CD4-positive, CD25-positive, alpha-beta regulatory T cell (primary cell): ENCODE results near the gene KCNQ5. TPM values are rescaled to one million over a fixed set of nuclear protein-coding genes. Genes with fewer than 3 reads are reported as not detected.

Source experiments
- ATAC-seq, 2 donors: fragments of 150-1000 bp; cut with Tn5 transposase; one replicate each; pipeline ENCODE4 v1.10.0; 2021; ENCODE audit warnings: low read depth in 2 of 2, moderate number of reproducible peaks in 2 of 2, moderate library complexity in 1 of 2
- DNase-seq, 3 donors: peaks; one replicate each; pipeline versions ENCODE4 v3.0.0 to v3.0.0-alpha.2; 2012 to 2022; ENCODE audit warnings: mixed read lengths in 1 of 3
- H3K27ac ChIP-seq: one replicate; pipeline ENCODE4 v1.7.0; 2013; ENCODE audit warnings: mild to moderate bottlenecking, low read length; ENCODE audit not compliant: insufficient read depth, poor library complexity, severe bottlenecking
- H3K27me3 ChIP-seq: one replicate; pipeline ENCODE4 v1.7.0; 2013; ENCODE audit warnings: low read length; ENCODE audit not compliant: control insufficient read depth, insufficient read depth
- H3K36me3 ChIP-seq: one replicate; pipeline ENCODE4 v1.7.0; 2013; ENCODE audit warnings: mild to moderate bottlenecking, low read length, moderate library complexity; ENCODE audit not compliant: control insufficient read depth, insufficient read depth
- H3K4me1 ChIP-seq: 2 replicates; pipeline ENCODE4 v1.7.0; 2013; ENCODE audit warnings: mild to moderate bottlenecking, low read length; ENCODE audit not compliant: insufficient read depth, control insufficient read depth, poor library complexity, severe bottlenecking
- H3K4me3 ChIP-seq: one replicate; pipeline ENCODE4 v1.7.0; 2013; ENCODE audit warnings: low read depth, mild to moderate bottlenecking, low read length, moderate library complexity
- H3K9me3 ChIP-seq, 2 experiments: 1 replicate in 1 of 2; 2 replicates in 1 of 2; pipeline ENCODE4 v1.7.0; 2013; ENCODE audit warnings: low read length in 2 of 2, mild to moderate bottlenecking in 1 of 2, moderate library complexity in 1 of 2; ENCODE audit not compliant: control insufficient read depth in 2 of 2
- H3K27ac Mint-ChIP-seq, 3 donors: one replicate each; pipeline ENCODE4 v1.8.0; 2020 to 2022; ENCODE audit warnings: mild to moderate bottlenecking in 3 of 3, mixed read lengths in 3 of 3, moderate library complexity in 2 of 3
- H3K27me3 Mint-ChIP-seq: one replicate; pipeline ENCODE4 v1.8.0; 2022; ENCODE audit warnings: mild to moderate bottlenecking, mixed read lengths
- H3K36me3 Mint-ChIP-seq: one replicate; pipeline ENCODE4 v1.8.0; 2020; ENCODE audit warnings: mixed read lengths
- H3K4me1 Mint-ChIP-seq, 4 donors: one replicate each; pipeline ENCODE4 v1.8.0; 2020 to 2022; ENCODE audit warnings: mixed read lengths in 4 of 4, mild to moderate bottlenecking in 1 of 4
- H3K4me3 Mint-ChIP-seq, 4 donors: one replicate each; pipeline ENCODE4 v1.8.0; 2020 to 2022; ENCODE audit warnings: mild to moderate bottlenecking in 4 of 4, mixed read lengths in 4 of 4, moderate library complexity in 3 of 4
- H3K9me3 Mint-ChIP-seq, 7 donors: one replicate each; pipeline ENCODE4 v1.8.0; 2020 to 2022; ENCODE audit warnings: mixed read lengths in 7 of 7, mild to moderate bottlenecking in 3 of 7, moderate library complexity in 2 of 7
- polyA plus RNA-seq, 4 donors: library from polyadenylated mRNA; unstranded; fragments of 300-500 nt; fragmentation: Illumina TruSeq; gene quantifications; one replicate each; pipeline ENCODE4 v1.2.3, GENCODE V29; 2021
- total RNA-seq: library from RNA; stranded (reverse); gene quantifications from one replicate; pipeline ENCODE4 v1.2.3, GENCODE V29; 2022

KCNQ5 gene
- total and polyA plus RNA-seq, 5 donors from 2014 or later, result 0.45 to 2.5 (median 1.8) TPM

- Mint-ChIP-seq H3K4me3 (no peak overlapping the region), H3K36me3 (peaks cover 8% of the 10 kb centered on the region), H3K27me3 (no peaks in the 10 kb centered on the region), H3K4me1 (peaks cover 0 to 2% (median 0%) of the 10 kb centered on the region in 4 donors), H3K9me3 (peaks cover 0 to 14% (median 1%) of the 10 kb centered on the region in 7 donors), H3K27ac (no peak overlapping the region)
- Histone ChIP-seq H3K9me3 (no peaks in the 10 kb centered on the region), H3K4me3 (no peak overlapping the region), H3K36me3 (no peaks in the 10 kb centered on the region), H3K27ac (no peak overlapping the region), H3K4me1 (no peaks in the 10 kb centered on the region), H3K27me3 (no peaks in the 10 kb centered on the region)
- ATAC-seq (no peak), DNase-seq (no peak)
Measured at GRCh38 chr6:72712910-72713309, 91.0 kb downstream of the KCNQ5 start.

GRCh38 chr6:72715119-72715518 is 93.3 kb downstream of the KCNQ5 start:
- no peak overlapping the region for H3K27ac ChIP-seq
- no peaks in the 10 kb centered on the region for H3K27me3 ChIP-seq
- H3K9me3 ChIP-seq, result no peaks in the 10 kb centered on the region
- DNase-seq, result no peak
- no peaks in the 10 kb centered on the region for H3K36me3 ChIP-seq
- Mint-ChIP-seq H3K4me3 (no peak overlapping the region), H3K27ac (no peak overlapping the region), H3K4me1 (peaks cover 0 to 2% (median 0%) of the 10 kb centered on the region in 4 donors), H3K27me3 (no peaks in the 10 kb centered on the region), H3K9me3 (peaks cover 0 to 9% (median 1%) of the 10 kb centered on the region in 7 donors), H3K36me3 (peaks cover 4% of the 10 kb centered on the region)
- no peak for ATAC-seq
- H3K4me1 ChIP-seq, result no peaks in the 10 kb centered on the region
- no peak overlapping the region for H3K4me3 ChIP-seq

GRCh38 chr6:72716916-72717315 is 95.1 kb downstream of the KCNQ5 start:
- Mint-ChIP-seq H3K36me3 (no peaks in the 10 kb centered on the region), H3K4me3 (no peak overlapping the region), H3K27me3 (no peaks in the 10 kb centered on the region), H3K4me1 (no peaks in the 10 kb centered on the region), H3K9me3 (peaks cover 0 to 9% (median 0%) of the 10 kb centered on the region in 7 donors), H3K27ac (no peak overlapping the region)
- Histone ChIP-seq H3K4me3 (no peak overlapping the region), H3K27ac (no peak overlapping the region), H3K36me3 (no peaks in the 10 kb centered on the region), H3K9me3 (no peaks in the 10 kb centered on the region), H3K4me1 (no peaks in the 10 kb centered on the region), H3K27me3 (no peaks in the 10 kb centered on the region)
- ATAC-seq, result no peak
- no peak for DNase-seq

- H3K4me1 Mint-ChIP-seq, result peaks cover 0 to 2% (median 0%) of the 10 kb centered on the region in 4 donors
- Histone ChIP-seq H3K27ac (no peak overlapping the region), H3K27me3 (no peaks in the 10 kb centered on the region), H3K4me3 (no peak overlapping the region), H3K36me3 (no peaks in the 10 kb centered on the region), H3K9me3 (no peaks in the 10 kb centered on the region), H3K4me1 (no peaks in the 10 kb centered on the region)
- H3K9me3 Mint-ChIP-seq, result no peaks in the 10 kb centered on the region
- no peak overlapping the region for H3K27ac Mint-ChIP-seq
- H3K4me3 Mint-ChIP-seq, result no peak overlapping the region
- ATAC-seq (no peak), DNase-seq (no peak)
- H3K27me3 Mint-ChIP-seq, result no peaks in the 10 kb centered on the region
- H3K36me3 Mint-ChIP-seq, result no peaks in the 10 kb centered on the region
Measured at GRCh38 chr6:72720464-72720863, 98.6 kb downstream of the KCNQ5 start.

- no peaks in the 10 kb centered on the region for H3K9me3 Mint-ChIP-seq
- no peak overlapping the region for H3K27ac Mint-ChIP-seq
- no peak for ATAC-seq
Measured at GRCh38 chr6:72721346-72721745, 99.5 kb downstream of the KCNQ5 start.

GRCh38 chr6:72724545-72724944 is 102.7 kb downstream of the KCNQ5 start:
- Histone ChIP-seq H3K9me3 (no peaks in the 10 kb centered on the region), H3K36me3 (no peaks in the 10 kb centered on the region), H3K4me1 (no peaks in the 10 kb centered on the region), H3K27ac (no peak overlapping the region), H3K4me3 (no peak overlapping the region), H3K27me3 (no peaks in the 10 kb centered on the region)
- Mint-ChIP-seq H3K27ac (no peak overlapping the region), H3K27me3 (no peaks in the 10 kb centered on the region), H3K4me3 (no peak overlapping the region), H3K4me1 (peaks cover 0 to 2% (median 0%) of the 10 kb centered on the region in 4 donors), H3K36me3 (no peaks in the 10 kb centered on the region), H3K9me3 (no peaks in the 10 kb centered on the region)
- ATAC-seq, result no peak
- DNase-seq, result no peak

More at GRCh38 chr6:72721346-72721745, 99.5 kb downstream of the KCNQ5 start:
- H3K4me3 Mint-ChIP-seq, result no peak overlapping the region
- no peaks in the 10 kb centered on the region for H3K36me3 ChIP-seq
- H3K4me1 Mint-ChIP-seq, result peaks cover 0 to 2% (median 0%) of the 10 kb centered on the region in 4 donors
- no peak overlapping the region for H3K27ac ChIP-seq
- no peaks in the 10 kb centered on the region for H3K4me1 ChIP-seq
- DNase-seq, result no peak
- H3K9me3 ChIP-seq, result no peaks in the 10 kb centered on the region
- H3K27me3 ChIP-seq, result no peaks in the 10 kb centered on the region
- H3K36me3 Mint-ChIP-seq, result no peaks in the 10 kb centered on the region
- H3K27me3 Mint-ChIP-seq, result no peaks in the 10 kb centered on the region
- H3K4me3 ChIP-seq, result no peak overlapping the region

GRCh38 chr6:72728706-72729343 is 107.0 kb downstream of the KCNQ5 start:
- DNase-seq (no peak), ATAC-seq (no peak)
- H3K4me1 ChIP-seq, result no peaks in the 10 kb centered on the region
- no peaks in the 10 kb centered on the region for H3K4me1 Mint-ChIP-seq
- H3K36me3 Mint-ChIP-seq, result no peaks in the 10 kb centered on the region
- H3K27me3 ChIP-seq, result no peaks in the 10 kb centered on the region
- H3K4me3 Mint-ChIP-seq, result no peak overlapping the region
- no peak overlapping the region for H3K4me3 ChIP-seq
- H3K27me3 Mint-ChIP-seq, result no peaks in the 10 kb centered on the region
- H3K36me3 ChIP-seq, result no peaks in the 10 kb centered on the region
- no peaks in the 10 kb centered on the region for H3K9me3 ChIP-seq
- H3K9me3 Mint-ChIP-seq, result no peaks in the 10 kb centered on the region
- no peak overlapping the region for H3K27ac ChIP-seq
- H3K27ac Mint-ChIP-seq, result no peak overlapping the region

- Mint-ChIP-seq H3K27ac (no peak overlapping the region), H3K9me3 (peaks cover 0 to 2% (median 0%) of the 10 kb centered on the region in 7 donors), H3K4me1 (no peaks in the 10 kb centered on the region), H3K27me3 (no peaks in the 10 kb centered on the region), H3K4me3 (no peak overlapping the region), H3K36me3 (peaks cover 4% of the 10 kb centered on the region)
- no peaks in the 10 kb centered on the region for H3K9me3 ChIP-seq
- no peak overlapping the region for H3K27ac ChIP-seq
- no peaks in the 10 kb centered on the region for H3K27me3 ChIP-seq
- no peaks in the 10 kb centered on the region for H3K36me3 ChIP-seq
- no peak for ATAC-seq
- no peak overlapping the region for H3K4me3 ChIP-seq
- no peaks in the 10 kb centered on the region for H3K4me1 ChIP-seq
- DNase-seq, result no peak
Measured at GRCh38 chr6:72733045-72733444, 111.2 kb downstream of the KCNQ5 start.
